Endodermal cell (in vitro differentiated cells): ENCODE data around the gene COL26A1. TPM values are rescaled to one million over a fixed set of nuclear protein-coding genes. Genes with fewer than 3 reads are reported as not detected.

Experiments used
- DNase-seq: peaks from one replicate; pipeline ENCODE4 v3.0.0-alpha.2; 2017
- H3K27ac ChIP-seq: 2 replicates; pipeline ENCODE4 v1.5.1; 2013; ENCODE audit warnings: mild to moderate bottlenecking, low read depth, low read length, moderate library complexity
- H3K27me3 ChIP-seq: 2 replicates; pipeline ENCODE4 v1.6.1; 2013; ENCODE audit warnings: mild to moderate bottlenecking, low read length, moderate library complexity; ENCODE audit not compliant: insufficient read depth, control insufficient read depth, poor library complexity, severe bottlenecking
- H3K36me3 ChIP-seq: 2 replicates; pipeline ENCODE4 v1.7.0; 2013; ENCODE audit warnings: mild to moderate bottlenecking, low read length, moderate library complexity; ENCODE audit not compliant: control insufficient read depth, insufficient read depth
- H3K4me1 ChIP-seq: one replicate; pipeline ENCODE4 v1.7.0; 2013; ENCODE audit warnings: low read length; ENCODE audit not compliant: control insufficient read depth, insufficient read depth
- H3K4me3 ChIP-seq: 2 replicates; pipeline ENCODE4 v1.5.1; 2013; ENCODE audit warnings: mild to moderate bottlenecking, low read length, moderate library complexity
- H3K9ac ChIP-seq: 2 replicates; pipeline ENCODE4 v1.6.1; 2013; ENCODE audit warnings: mild to moderate bottlenecking, low read length, moderate library complexity; ENCODE audit not compliant: poor library complexity, severe bottlenecking; ENCODE audit errors: extremely low read depth
- H3K9me3 ChIP-seq: 2 replicates; pipeline ENCODE4 v1.6.1; 2013; ENCODE audit warnings: mild to moderate bottlenecking, low read length, moderate library complexity; ENCODE audit not compliant: control insufficient read depth
- H3K27ac Mint-ChIP-seq: 2 replicates; pipeline ENCODE4 v1.8.0; 2020; ENCODE audit warnings: mixed read lengths
- H3K27me3 Mint-ChIP-seq: 2 replicates; pipeline ENCODE4 v1.8.0; 2021; ENCODE audit warnings: mild to moderate bottlenecking, mixed read lengths; ENCODE audit not compliant: insufficient read depth
- H3K36me3 Mint-ChIP-seq: 2 replicates; pipeline ENCODE4 v1.8.0; 2020; ENCODE audit warnings: low read depth, mixed read lengths
- H3K4me1 Mint-ChIP-seq: 2 replicates; pipeline ENCODE4 v1.8.0; 2020; ENCODE audit warnings: mixed read lengths
- H3K4me3 Mint-ChIP-seq: 2 replicates; pipeline ENCODE4 v1.8.0; 2020; ENCODE audit warnings: mild to moderate bottlenecking, moderate library complexity, mixed read lengths
- H3K9me3 Mint-ChIP-seq: 2 replicates; pipeline ENCODE4 v1.8.0; 2020; ENCODE audit warnings: mild to moderate bottlenecking, mixed read lengths
- CTCF ChIP-seq: fragments of 200-600 bp; sonication (generic); conservative IDR thresholded peaks from 2 replicates; pipeline ENCODE4 v1.5.0; 2021; ENCODE audit warnings: antibody characterized with exemption, mild to moderate bottlenecking
- WGBS, 2 experiments: methylation state at CpG; one replicate each; pipeline versions ENCODE4 v1.1.5 to v1.1.7; 2013; ENCODE audit warnings: missing lambda C conversion rate in 2 of 2, mixed read lengths in 1 of 2; ENCODE audit not compliant: insufficient coverage in 1 of 2, insufficient read length in 1 of 2; 5-methylcytosine and 5-hydroxymethylcytosine counted together
- total RNA-seq, 2 donors: library from RNA; stranded (reverse); fragmentation: NEBNext Ultra II Directional in 1 of 2; extraction: Animal tissue kit (Norgen Biotek cat#: 25700) in 1 of 2; gene quantifications; 2 replicates in 1 of 2; 3 replicates in 1 of 2; pipeline ENCODE4 v1.2.1, GENCODE V29; 2021

Gene COL26A1
- total RNA-seq, 2 donors from 2014 or later, result 41.2 to 47.0 TPM

GRCh38 chr7:101578552-101578951, 215.9 kb downstream of the COL26A1 start:
- H3K27ac ChIP-seq, result no peak overlapping the region
- DNase-seq, result no peak
- no peak overlapping the region for H3K4me3 ChIP-seq
- Mint-ChIP-seq H3K36me3 (no peaks in the 10 kb centered on the region), H3K9me3 (peaks cover 26% of the 10 kb centered on the region), H3K27ac (no peak overlapping the region), H3K4me3 (no peak overlapping the region), H3K27me3 (peaks cover 3% of the 10 kb centered on the region), H3K4me1 (peaks cover 11% of the 10 kb centered on the region)
- no peaks in the 10 kb centered on the region for H3K36me3 ChIP-seq
- 76% methylated on average over 1 of the region's 1 CpG; no CpG with 5 or more reads in 1 of the 2 experiments for WGBS, 2 experiments
- H3K9ac ChIP-seq, result no peak overlapping the region
- H3K27me3 ChIP-seq, result no peaks in the 10 kb centered on the region
- peaks cover 18% of the 10 kb centered on the region for H3K9me3 ChIP-seq
- no peak for TF ChIP-seq CTCF
- no peaks in the 10 kb centered on the region for H3K4me1 ChIP-seq

- Mint-ChIP-seq H3K27ac (no peak overlapping the region), H3K4me3 (no peak overlapping the region), H3K27me3 (peaks cover 3% of the 10 kb centered on the region), H3K36me3 (no peaks in the 10 kb centered on the region), H3K9me3 (peaks cover 16% of the 10 kb centered on the region), H3K4me1 (peaks cover 2% of the 10 kb centered on the region)
- Histone ChIP-seq H3K9ac (no peak overlapping the region), H3K27me3 (no peaks in the 10 kb centered on the region), H3K4me1 (no peaks in the 10 kb centered on the region), H3K9me3 (peaks cover 14% of the 10 kb centered on the region), H3K36me3 (no peaks in the 10 kb centered on the region), H3K4me3 (no peak overlapping the region), H3K27ac (no peak overlapping the region)
- no peak for TF ChIP-seq CTCF
- 89 to 96% methylated on average over 5 to 7 of the region's 7 CpGs for WGBS, 2 experiments
- DNase-seq, result no peak
Measured at GRCh38 chr7:101580596-101580995, 217.9 kb downstream of the COL26A1 start.

DNA sequence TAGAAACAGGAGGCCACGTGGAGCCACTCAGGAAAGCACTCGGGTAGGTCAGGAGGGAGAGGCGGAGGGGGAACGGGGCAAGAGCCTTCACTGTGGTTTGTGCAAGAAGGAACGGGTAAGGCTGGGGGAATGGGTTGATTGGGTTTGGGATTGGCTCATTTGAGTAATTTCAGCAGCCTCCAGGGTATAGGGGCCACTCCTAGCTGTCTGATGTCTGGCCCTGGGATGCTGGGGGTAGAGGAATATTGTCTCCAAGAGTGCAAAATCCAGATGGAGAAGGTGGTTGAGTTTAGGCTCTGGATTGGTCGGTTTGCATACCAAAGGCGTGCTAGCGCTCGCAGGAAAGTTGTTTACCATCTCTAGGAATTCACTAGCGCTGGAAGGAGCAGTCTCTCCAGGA, 219.2 kb downstream of the COL26A1 start:
- 92 to 93% methylated on average over 6 to 10 of the region's 10 CpGs for WGBS, 2 experiments
- Mint-ChIP-seq H3K4me1 (no peaks in the 10 kb centered on the region), H3K4me3 (no peak overlapping the region), H3K36me3 (no peaks in the 10 kb centered on the region), H3K27me3 (peaks cover 3% of the 10 kb centered on the region), H3K27ac (no peak overlapping the region), H3K9me3 (peaks cover 4% of the 10 kb centered on the region)
- H3K36me3 ChIP-seq, result no peaks in the 10 kb centered on the region
- H3K4me1 ChIP-seq, result no peaks in the 10 kb centered on the region
- peak; percentile 34 for DNase-seq
- peaks cover 4% of the 10 kb centered on the region for H3K9me3 ChIP-seq
- no peak for TF ChIP-seq CTCF
- H3K9ac ChIP-seq, result no peak overlapping the region
- H3K27ac ChIP-seq, result no peak overlapping the region
- no peaks in the 10 kb centered on the region for H3K27me3 ChIP-seq
- H3K4me3 ChIP-seq, result no peak overlapping the region
